ENCODE measurements around the gene PTRHD1.

- TF ChIP-seq CTCF (IDR thresholded peaks at IDR 0.05) (no peak), POLR2AphosphoS5 (IDR thresholded peaks at IDR 0.05) (no peak)
Observed at GRCh38 chr2:24831221-24832072, 38.3 kb upstream of the PTRHD1 start.
